DOHH2 (cell line): Measurements from ENCODE around the gene LRCH1.

Experiments
- H3F3A ChIP-seq: fragments of 200-600 bp; sonication (generic), shearing (Covaris generic); 2 replicates; pipeline ENCODE4 v1.6.0; 2016; ENCODE audit warnings: antibody characterized with exemption, mild to moderate bottlenecking; ENCODE audit not compliant: control insufficient read depth, insufficient read depth
- H3K27ac ChIP-seq: fragments of 200-600 bp; sonication (generic); 2 replicates; pipeline ENCODE4 v1.5.1; 2014; ENCODE audit warnings: low read depth, mild to moderate bottlenecking, low read length, moderate library complexity
- H3K27me3 ChIP-seq: fragments of 200-600 bp; sonication (generic); 2 replicates; pipeline ENCODE4 v1.6.1; 2014; ENCODE audit warnings: mild to moderate bottlenecking, low read length, mixed read lengths; ENCODE audit not compliant: control insufficient read depth
- H3K36me3 ChIP-seq: fragments of 200-600 bp; sonication (generic); 2 replicates; pipeline ENCODE4 v1.6.1; 2014; ENCODE audit warnings: mild to moderate bottlenecking, low read length, moderate library complexity, mixed read lengths; ENCODE audit not compliant: control insufficient read depth
- H3K4me1 ChIP-seq: fragments of 200-600 bp; sonication (generic); 2 replicates; pipeline ENCODE4 v1.6.1; 2014; ENCODE audit warnings: mild to moderate bottlenecking, low read length, mixed read lengths; ENCODE audit not compliant: control insufficient read depth
- H3K4me2 ChIP-seq: fragments of 200-600 bp; sonication (generic); 2 replicates; pipeline ENCODE4 v1.6.0; 2014; ENCODE audit warnings: mild to moderate bottlenecking, low read length, moderate library complexity
- H3K4me3 ChIP-seq: fragments of 200-600 bp; sonication (generic); 2 replicates; pipeline ENCODE4 v1.5.1; 2014; ENCODE audit warnings: mild to moderate bottlenecking, low read length, mixed read lengths
- H3K79me2 ChIP-seq: fragments of 200-600 bp; sonication (generic); 2 replicates; pipeline ENCODE4 v1.6.1; 2014; ENCODE audit warnings: mild to moderate bottlenecking, low read length, mixed read lengths; ENCODE audit not compliant: control insufficient read depth
- H3K9me2 ChIP-seq: fragments of 200-600 bp; sonication (generic); replicated peaks from 2 replicates; pipeline ENCODE4 v1.6.1; 2014; ENCODE audit warnings: mild to moderate bottlenecking, low read length, mixed read lengths; ENCODE audit not compliant: control insufficient read depth
- H3K9me3 ChIP-seq: fragments of 200-600 bp; sonication (generic); 2 replicates; pipeline ENCODE4 v1.6.1; 2014; ENCODE audit warnings: antibody characterized with exemption, low read length, mixed read lengths; ENCODE audit not compliant: control insufficient read depth, insufficient read depth
- H4K20me1 ChIP-seq: fragments of 200-600 bp; sonication (generic); 2 replicates; pipeline ENCODE4 v1.6.0; 2014; ENCODE audit warnings: low read depth, mild to moderate bottlenecking, antibody characterized with exemption, low read length, moderate library complexity; ENCODE audit not compliant: control insufficient read depth, insufficient read depth
- CTCF ChIP-seq: fragments of 200-600 bp; sonication (generic); IDR thresholded peaks from one replicate; pipeline ENCODE4 v1.5.1; 2014; ENCODE audit warnings: antibody characterized with exemption, mild to moderate bottlenecking, low read depth, low read length; ENCODE audit not compliant: poor library complexity, severe bottlenecking
- EZH2phosphoT487 ChIP-seq: fragments of 200-600 bp; sonication (generic); IDR thresholded peaks from 2 replicates; pipeline ENCODE4 v1.6.1; 2017; ENCODE audit warnings: borderline replicate concordance, mild to moderate bottlenecking, antibody characterized with exemption, low read length, moderate library complexity, mixed read lengths

Gene LRCH1

GRCh38 chr13:46654951-46655350 is 102.0 kb downstream of the LRCH1 start:
- Histone ChIP-seq H3K36me3 (peaks cover 10% of the 10 kb centered on the region), H3K4me3 (no peak overlapping the region), H3K27me3 (no peaks in the 10 kb centered on the region), H3F3A (0 out of 2 replicates have a peak, but pooled peaks cover 1% of the 10 kb centered on the region), H3K4me1 (peaks cover 7% of the 10 kb centered on the region; the same call in 1 of the 2 replicates), H3K79me2 (peaks cover 10% of the 10 kb centered on the region), H3K9me2 (no peaks in the 10 kb centered on the region), H3K27ac (no peak overlapping the region), H3K4me2 (no peak overlapping the region), H3K9me3 (no peaks in the 10 kb centered on the region), H4K20me1 (no peaks in the 10 kb centered on the region)
- TF ChIP-seq CTCF (no peak), EZH2phosphoT487 (no peak)

- Histone ChIP-seq H3K4me2 (no peak overlapping the region), H3K4me1 (peaks cover 4% of the 10 kb centered on the region; the same call in 1 of the 2 replicates), H3K27me3 (no peaks in the 10 kb centered on the region), H3F3A (no peaks in the 10 kb centered on the region), H3K9me2 (no peaks in the 10 kb centered on the region), H4K20me1 (no peaks in the 10 kb centered on the region), H3K79me2 (peaks cover 8% of the 10 kb centered on the region), H3K36me3 (peaks cover 10% of the 10 kb centered on the region), H3K27ac (no peak overlapping the region), H3K9me3 (no peaks in the 10 kb centered on the region), H3K4me3 (no peak overlapping the region)
- TF ChIP-seq EZH2phosphoT487 = no peak
- no peak for TF ChIP-seq CTCF
These were observed 102.6 kb downstream of the LRCH1 start for GRCh38 chr13:46655377-46656180.

GRCh38 chr13:46656786-46657185 is 103.8 kb downstream of the LRCH1 start:
- H3K4me3 ChIP-seq = no peak overlapping the region
- no peaks in the 10 kb centered on the region for H4K20me1 ChIP-seq
- H3K4me1 ChIP-seq = peaks cover 5% of the 10 kb centered on the region
- H3K4me2 ChIP-seq = no peak overlapping the region
- peaks cover 2% of the 10 kb centered on the region; the same call in 1 of the 2 replicates for H3K79me2 ChIP-seq
- H3K36me3 ChIP-seq = peaks cover 4% of the 10 kb centered on the region
- H3K9me2 ChIP-seq = no peaks in the 10 kb centered on the region
- no peaks in the 10 kb centered on the region for H3K27me3 ChIP-seq
- no peak overlapping the region for H3K27ac ChIP-seq
- TF ChIP-seq CTCF = no peak
- no peak for TF ChIP-seq EZH2phosphoT487
- H3F3A ChIP-seq = no peaks in the 10 kb centered on the region
- no peaks in the 10 kb centered on the region for H3K9me3 ChIP-seq
